ENCODE measurements around the gene TEC.

TEC gene

GRCh38 chr4:48110452-48110978 lies 159.1 kb downstream of the TEC start:
- H3K27ac ChIP-seq: no peak overlapping the region
- TF ChIP-seq ZFX (IDR thresholded peaks at IDR 0.05): no peak
- TF ChIP-seq, protein P1, sequence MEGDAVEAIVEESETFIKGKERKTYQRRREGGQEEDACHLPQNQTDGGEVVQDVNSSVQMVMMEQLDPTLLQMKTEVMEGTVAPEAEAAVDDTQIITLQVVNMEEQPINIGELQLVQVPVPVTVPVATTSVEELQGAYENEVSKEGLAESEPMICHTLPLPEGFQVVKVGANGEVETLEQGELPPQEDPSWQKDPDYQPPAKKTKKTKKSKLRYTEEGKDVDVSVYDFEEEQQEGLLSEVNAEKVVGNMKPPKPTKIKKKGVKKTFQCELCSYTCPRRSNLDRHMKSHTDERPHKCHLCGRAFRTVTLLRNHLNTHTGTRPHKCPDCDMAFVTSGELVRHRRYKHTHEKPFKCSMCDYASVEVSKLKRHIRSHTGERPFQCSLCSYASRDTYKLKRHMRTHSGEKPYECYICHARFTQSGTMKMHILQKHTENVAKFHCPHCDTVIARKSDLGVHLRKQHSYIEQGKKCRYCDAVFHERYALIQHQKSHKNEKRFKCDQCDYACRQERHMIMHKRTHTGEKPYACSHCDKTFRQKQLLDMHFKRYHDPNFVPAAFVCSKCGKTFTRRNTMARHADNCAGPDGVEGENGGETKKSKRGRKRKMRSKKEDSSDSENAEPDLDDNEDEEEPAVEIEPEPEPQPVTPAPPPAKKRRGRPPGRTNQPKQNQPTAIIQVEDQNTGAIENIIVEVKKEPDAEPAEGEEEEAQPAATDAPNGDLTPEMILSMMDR (conservative IDR thresholded peaks at IDR 0.05): no peak

- H3K27ac ChIP-seq: no peak overlapping the region
- no peak for TF ChIP-seq ZFX (IDR thresholded peaks at IDR 0.05)
- TF ChIP-seq, protein P1 (conservative IDR thresholded peaks at IDR 0.05): peak; percentile 82
These were observed 160.0 kb downstream of the TEC start for GRCh38 chr4:48109413-48110263.

DNA sequence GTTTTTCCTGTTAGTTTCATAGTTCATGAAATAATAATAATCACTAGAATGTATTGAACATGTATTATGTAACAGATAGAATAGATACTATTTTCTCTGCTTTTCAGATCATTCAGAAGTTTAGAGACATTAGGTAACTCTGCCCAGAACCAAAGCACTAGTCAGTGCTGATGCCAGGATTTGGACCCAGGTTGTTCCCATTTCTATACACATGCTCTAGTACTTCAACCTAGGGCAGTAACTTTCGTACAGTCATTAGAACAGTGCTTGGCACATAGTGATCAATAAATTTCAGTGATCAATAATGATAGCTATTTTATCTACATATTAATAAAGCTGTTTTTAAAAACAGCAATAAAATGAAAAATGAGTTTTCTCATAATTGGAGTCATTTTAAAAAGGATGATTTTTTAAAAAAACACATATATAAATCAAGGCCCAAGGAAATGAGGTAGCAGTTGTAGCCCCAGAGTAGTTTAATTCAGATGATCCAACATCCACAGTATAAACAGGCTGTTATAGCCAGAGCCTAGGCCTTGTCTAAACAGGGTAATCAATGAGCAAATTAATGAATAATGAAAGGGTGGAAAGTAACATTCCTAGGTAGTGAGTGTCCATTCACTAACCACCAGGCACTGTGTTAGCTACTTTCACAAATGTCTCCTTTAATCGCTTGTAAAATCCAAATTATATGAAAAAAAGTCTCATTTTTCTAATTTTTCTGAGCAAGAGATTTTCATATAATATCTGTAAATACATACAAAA lies 161.1 kb downstream of the TEC start:
- H3K27ac ChIP-seq: no peak overlapping the region
- no peak for TF ChIP-seq ZFX (IDR thresholded peaks at IDR 0.05)
- TF ChIP-seq, protein P1 (conservative IDR thresholded peaks at IDR 0.05): no peak

DNA sequence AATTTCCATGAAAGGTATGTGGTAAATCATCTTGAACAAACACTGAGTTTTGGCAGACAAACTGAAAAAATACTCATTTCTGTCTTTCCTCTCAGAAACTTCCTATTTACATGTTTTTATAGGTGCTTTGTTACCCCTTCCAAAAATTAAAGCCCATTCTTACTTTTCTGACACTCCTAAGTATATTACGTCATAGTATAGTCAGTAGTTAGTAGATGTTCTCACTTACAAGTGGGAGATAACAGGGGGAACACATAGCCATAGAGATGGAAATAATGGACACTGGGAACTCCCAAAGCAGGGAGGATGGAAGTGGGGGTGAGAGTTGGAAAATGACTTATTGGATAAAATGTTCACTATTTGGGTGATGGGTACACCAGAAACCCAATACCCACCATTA lies 164.4 kb downstream of the TEC start:
- H3K27ac ChIP-seq: no peak overlapping the region
- TF ChIP-seq, protein P1 (conservative IDR thresholded peaks at IDR 0.05): no peak
- no peak for TF ChIP-seq ZFX (IDR thresholded peaks at IDR 0.05)

DNA sequence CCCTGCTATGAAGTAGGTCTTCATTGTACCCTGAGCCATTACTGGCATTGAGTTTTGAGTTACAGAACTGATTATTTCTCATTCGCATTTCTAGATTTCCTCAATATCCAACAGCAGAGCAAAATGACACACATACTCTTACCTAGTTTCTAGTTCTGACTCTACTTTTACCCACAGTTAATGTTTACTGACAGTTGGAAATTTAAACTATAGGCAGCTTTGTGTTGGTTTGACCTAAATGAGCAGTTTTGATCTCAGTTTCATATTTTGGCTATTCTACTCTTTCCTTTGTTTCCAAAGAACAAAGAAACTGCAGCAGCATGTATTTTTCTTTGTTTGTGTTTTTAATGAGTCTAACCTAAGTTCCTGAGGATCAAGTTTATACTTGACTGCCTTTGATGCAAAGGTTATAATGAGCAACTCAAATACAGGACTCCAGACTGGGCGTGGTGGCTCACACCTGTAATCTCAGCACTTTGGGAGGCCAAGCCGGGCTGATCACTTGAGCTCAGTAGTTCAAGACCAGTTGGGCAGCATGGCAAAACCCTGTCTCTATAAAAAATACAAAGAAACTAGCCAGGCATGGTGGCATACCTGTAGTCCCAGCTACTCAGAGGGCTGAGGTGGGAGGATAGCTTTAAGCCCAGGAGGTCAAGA lies 166.0 kb downstream of the TEC start:
- TF ChIP-seq, protein P1 (conservative IDR thresholded peaks at IDR 0.05): no peak
- TF ChIP-seq ZFX (IDR thresholded peaks at IDR 0.05): no peak
- H3K27ac ChIP-seq: no peak overlapping the region

DNA sequence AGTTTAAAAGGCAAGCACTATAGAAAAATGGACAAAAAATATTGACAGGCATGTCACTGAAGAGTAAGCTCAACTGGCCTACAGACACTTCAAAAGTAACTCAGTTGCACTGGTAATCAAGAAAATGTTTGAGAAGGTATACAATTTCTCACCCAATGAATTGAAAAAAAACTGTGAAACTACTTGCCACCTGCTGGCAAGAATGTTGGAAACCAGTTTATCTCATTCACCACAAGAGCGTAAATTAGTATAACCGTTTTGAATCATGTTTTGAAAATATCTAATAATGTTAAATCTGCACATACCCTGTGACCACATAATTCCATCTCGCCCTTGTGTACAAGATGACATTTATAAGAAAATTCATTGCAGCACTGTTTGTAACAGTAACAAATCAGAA lies 167.3 kb downstream of the TEC start:
- H3K27ac ChIP-seq: no peak overlapping the region
- TF ChIP-seq, protein P1 (conservative IDR thresholded peaks at IDR 0.05): peak; percentile 15
- no peak for TF ChIP-seq ZFX (IDR thresholded peaks at IDR 0.05)

All from C4-2B (cell line).